Measurements from ENCODE around the gene DUS2. TPM values are rescaled to one million over a fixed set of nuclear protein-coding genes. Genes with fewer than 3 reads are reported as not detected.
"Not testable (repeated sequence)": the region's sequence is repeated elsewhere in the genome, so short reads cannot be mapped to it uniquely, and the experiment has no call there.

DUS2 gene
- polyA plus RNA-seq, 4 donors: 7.6 to 12.6 (median 10.0) TPM

GRCh38 chr16:68092275-68092674, 69.2 kb downstream of the DUS2 start:
- not testable (repeated sequence) for DNase-seq; H3K27me3 ChIP-seq (ENCODE audit: control insufficient read depth in 3 of 3, insufficient read depth in 3 of 3, low read length in 3 of 3); H3K36me3 ChIP-seq (ENCODE audit: control insufficient read depth in 3 of 3, insufficient read depth in 2 of 3, low read depth in 1 of 3, low read length in 3 of 3); FAIRE-seq; H3K9me3 ChIP-seq (ENCODE audit: control insufficient read depth in 2 of 2, insufficient read depth in 1 of 2, low read depth in 1 of 2, low read length in 1 of 2); H3K27ac ChIP-seq (ENCODE audit: low read depth in 1 of 3, low read length in 2 of 3); H3K4me3 ChIP-seq (ENCODE audit: low read depth in 1 of 3, low read length in 3 of 3)
- WGBS, 3 donors: 92 to 96% (median 93%) methylated on average over 10 of the region's 10 CpGs
- H3K4me1 ChIP-seq (ENCODE audit: control insufficient read depth in 3 of 3, insufficient read depth in 2 of 3, low read depth in 1 of 3, low read length in 2 of 3): peaks cover 6 to 18% (median 6%) of the 10 kb centered on the region in 3 donors

GRCh38 chr16:68093816-68094613, 70.9 kb downstream of the DUS2 start:
- DNase-seq (no peak), FAIRE-seq (no peak)
- Histone ChIP-seq H3K36me3 (ENCODE audit: control insufficient read depth in 3 of 3, insufficient read depth in 2 of 3, low read depth in 1 of 3, low read length in 3 of 3) (no peaks in the 10 kb centered on the region), H3K4me1 (ENCODE audit: control insufficient read depth in 3 of 3, insufficient read depth in 2 of 3, low read depth in 1 of 3, low read length in 2 of 3) (peaks cover 6 to 14% (median 13%) of the 10 kb centered on the region in 3 donors), H3K27me3 (ENCODE audit: control insufficient read depth in 3 of 3, insufficient read depth in 3 of 3, low read length in 3 of 3) (no peaks in the 10 kb centered on the region), H3K9me3 (ENCODE audit: control insufficient read depth in 2 of 2, insufficient read depth in 1 of 2, low read depth in 1 of 2, low read length in 1 of 2) (peaks cover 0 to 3% of the 10 kb centered on the region in 2 donors), H3K27ac (ENCODE audit: low read depth in 1 of 3, low read length in 2 of 3) (no peak overlapping the region), H3K4me3 (ENCODE audit: low read depth in 1 of 3, low read length in 3 of 3) (no peak overlapping the region)
- WGBS, 3 donors: 79 to 97% (median 87%) methylated on average over 5 of the region's 5 CpGs

GRCh38 chr16:68094614-68094934, 71.5 kb downstream of the DUS2 start:
- Histone ChIP-seq H3K27me3 (ENCODE audit: control insufficient read depth in 3 of 3, insufficient read depth in 3 of 3, low read length in 3 of 3) (no peaks in the 10 kb centered on the region), H3K27ac (ENCODE audit: low read depth in 1 of 3, low read length in 2 of 3) (no peak overlapping the region), H3K9me3 (ENCODE audit: control insufficient read depth in 2 of 2, insufficient read depth in 1 of 2, low read depth in 1 of 2, low read length in 1 of 2) (peaks cover 0 to 3% of the 10 kb centered on the region in 2 donors), H3K36me3 (ENCODE audit: control insufficient read depth in 3 of 3, insufficient read depth in 2 of 3, low read depth in 1 of 3, low read length in 3 of 3) (no peaks in the 10 kb centered on the region), H3K4me1 (ENCODE audit: control insufficient read depth in 3 of 3, insufficient read depth in 2 of 3, low read depth in 1 of 3, low read length in 2 of 3) (peaks cover 6 to 14% (median 13%) of the 10 kb centered on the region in 3 donors), H3K4me3 (ENCODE audit: low read depth in 1 of 3, low read length in 3 of 3) (no peak overlapping the region)
- DNase-seq (no peak), FAIRE-seq (no peak)
- 88 to 95% (median 94%) methylated on average over 4 of the region's 4 CpGs for WGBS, 3 donors

- peak in 1 of 2 donors; percentile 29 for DNase-seq
- no peak for FAIRE-seq
- Histone ChIP-seq H3K36me3 (ENCODE audit: control insufficient read depth in 3 of 3, insufficient read depth in 2 of 3, low read depth in 1 of 3, low read length in 3 of 3) (no peaks in the 10 kb centered on the region), H3K4me3 (ENCODE audit: low read depth in 1 of 3, low read length in 3 of 3) (no peak overlapping the region), H3K27ac (ENCODE audit: low read depth in 1 of 3, low read length in 2 of 3) (peak overlapping the region; percentile 24 to 80 (median 69)), H3K4me1 (ENCODE audit: control insufficient read depth in 3 of 3, insufficient read depth in 2 of 3, low read depth in 1 of 3, low read length in 2 of 3) (peaks cover 6 to 13% (median 12%) of the 10 kb centered on the region in 3 donors), H3K9me3 (ENCODE audit: control insufficient read depth in 2 of 2, insufficient read depth in 1 of 2, low read depth in 1 of 2, low read length in 1 of 2) (peaks cover 0 to 3% of the 10 kb centered on the region in 2 donors), H3K27me3 (ENCODE audit: control insufficient read depth in 3 of 3, insufficient read depth in 3 of 3, low read length in 3 of 3) (no peaks in the 10 kb centered on the region)
- 68 to 93% (median 75%) methylated on average over 2 of the region's 2 CpGs for WGBS, 3 donors
These were observed 73.4 kb downstream of the DUS2 start for GRCh38 chr16:68096491-68096890.

GRCh38 chr16:68097088-68097487, 74.0 kb downstream of the DUS2 start:
- H3K27ac ChIP-seq (ENCODE audit: low read depth in 1 of 3, low read length in 2 of 3): peak overlapping the region in 2 of 3 donors; percentile 70 to 80
- H3K4me1 ChIP-seq (ENCODE audit: control insufficient read depth in 3 of 3, insufficient read depth in 2 of 3, low read depth in 1 of 3, low read length in 2 of 3): peaks cover 6 to 8% (median 6%) of the 10 kb centered on the region in 3 donors

GRCh38 chr16:68097895-68098294, 74.8 kb downstream of the DUS2 start:
- Histone ChIP-seq H3K27me3 (ENCODE audit: control insufficient read depth in 3 of 3, insufficient read depth in 3 of 3, low read length in 3 of 3) (no peaks in the 10 kb centered on the region), H3K36me3 (ENCODE audit: control insufficient read depth in 3 of 3, insufficient read depth in 2 of 3, low read depth in 1 of 3, low read length in 3 of 3) (no peaks in the 10 kb centered on the region), H3K9me3 (ENCODE audit: control insufficient read depth in 2 of 2, insufficient read depth in 1 of 2, low read depth in 1 of 2, low read length in 1 of 2) (peaks cover 0 to 3% of the 10 kb centered on the region in 2 donors), H3K4me3 (ENCODE audit: low read depth in 1 of 3, low read length in 3 of 3) (no peak overlapping the region), H3K4me1 (ENCODE audit: control insufficient read depth in 3 of 3, insufficient read depth in 2 of 3, low read depth in 1 of 3, low read length in 2 of 3) (peaks cover 6 to 8% (median 6%) of the 10 kb centered on the region in 3 donors), H3K27ac (ENCODE audit: low read depth in 1 of 3, low read length in 2 of 3) (peak overlapping the region in 2 of 3 donors; percentile 62 to 70)
- DNase-seq (peak in 1 of 2 donors; percentile 52), FAIRE-seq (no peak)
- WGBS, 3 donors: 73 to 90% (median 78%) methylated on average over 3 of the region's 3 CpGs

More at GRCh38 chr16:68097088-68097487, 74.0 kb downstream of the DUS2 start:
- DNase-seq (peak; percentile 59 to 88), FAIRE-seq (no peak)
- H3K27me3 ChIP-seq (ENCODE audit: control insufficient read depth in 3 of 3, insufficient read depth in 3 of 3, low read length in 3 of 3): no peaks in the 10 kb centered on the region
- H3K36me3 ChIP-seq (ENCODE audit: control insufficient read depth in 3 of 3, insufficient read depth in 2 of 3, low read depth in 1 of 3, low read length in 3 of 3): no peaks in the 10 kb centered on the region
- peaks cover 0 to 3% of the 10 kb centered on the region in 2 donors for H3K9me3 ChIP-seq (ENCODE audit: control insufficient read depth in 2 of 2, insufficient read depth in 1 of 2, low read depth in 1 of 2, low read length in 1 of 2)
- no peak overlapping the region for H3K4me3 ChIP-seq (ENCODE audit: low read depth in 1 of 3, low read length in 3 of 3)

- 88 to 92% (median 92%) methylated on average over 4 of the region's 4 CpGs for WGBS, 3 donors
- H3K36me3 ChIP-seq (ENCODE audit: control insufficient read depth in 3 of 3, insufficient read depth in 2 of 3, low read depth in 1 of 3, low read length in 3 of 3): no peaks in the 10 kb centered on the region
These were observed 77.4 kb downstream of the DUS2 start for GRCh38 chr16:68100488-68100887.

GRCh38 chr16:68105611-68106010, 82.5 kb downstream of the DUS2 start:
- Histone ChIP-seq H3K4me3 (ENCODE audit: low read depth in 1 of 3, low read length in 3 of 3) (no peak overlapping the region), H3K27ac (ENCODE audit: low read depth in 1 of 3, low read length in 2 of 3) (no peak overlapping the region), H3K9me3 (ENCODE audit: control insufficient read depth in 2 of 2, insufficient read depth in 1 of 2, low read depth in 1 of 2, low read length in 1 of 2) (peaks cover 0 to 11% of the 10 kb centered on the region in 2 donors), H3K4me1 (ENCODE audit: control insufficient read depth in 3 of 3, insufficient read depth in 2 of 3, low read depth in 1 of 3, low read length in 2 of 3) (no peaks in the 10 kb centered on the region), H3K27me3 (ENCODE audit: control insufficient read depth in 3 of 3, insufficient read depth in 3 of 3, low read length in 3 of 3) (no peaks in the 10 kb centered on the region), H3K36me3 (ENCODE audit: control insufficient read depth in 3 of 3, insufficient read depth in 2 of 3, low read depth in 1 of 3, low read length in 3 of 3) (no peaks in the 10 kb centered on the region)
- DNase-seq (no peak), FAIRE-seq (no peak)
- WGBS, 3 donors: 93 to 100% (median 95%) methylated on average over 3 of the region's 3 CpGs

More at GRCh38 chr16:68100488-68100887, 77.4 kb downstream of the DUS2 start:
- H3K4me3 ChIP-seq (ENCODE audit: low read depth in 1 of 3, low read length in 3 of 3): no peak overlapping the region
- no peak for FAIRE-seq
- peaks cover 3 to 8% (median 3%) of the 10 kb centered on the region in 3 donors for H3K4me1 ChIP-seq (ENCODE audit: control insufficient read depth in 3 of 3, insufficient read depth in 2 of 3, low read depth in 1 of 3, low read length in 2 of 3)
- no peak for DNase-seq
- H3K27me3 ChIP-seq (ENCODE audit: control insufficient read depth in 3 of 3, insufficient read depth in 3 of 3, low read length in 3 of 3): no peaks in the 10 kb centered on the region
- H3K9me3 ChIP-seq (ENCODE audit: control insufficient read depth in 2 of 2, insufficient read depth in 1 of 2, low read depth in 1 of 2, low read length in 1 of 2): peaks cover 0 to 6% of the 10 kb centered on the region in 2 donors
- H3K27ac ChIP-seq (ENCODE audit: low read depth in 1 of 3, low read length in 2 of 3): no peak overlapping the region
